ENCODE results near the gene MYOT.
"Not testable (repeated sequence)": the region's sequence is repeated elsewhere in the genome, so short reads cannot be mapped to it uniquely, and the experiment has no call there.

MYOT gene

GRCh38 chr5:137837491-137838394, 29.9 kb upstream of the MYOT start:
- H3K4me3 ChIP-seq (ENCODE audit: low read length), result no peak overlapping the region
- no peak for TF ChIP-seq ZNF274 (IDR thresholded peaks at IDR 0.05; ENCODE audit: low read depth, low read length)

- TF ChIP-seq ZNF274 (IDR thresholded peaks at IDR 0.05; ENCODE audit: low read depth, low read length), result no peak
- no peak overlapping the region for H3K4me3 ChIP-seq (ENCODE audit: low read length)
Measured at GRCh38 chr5:137838976-137839375, 28.7 kb upstream of the MYOT start.

GRCh38 chr5:137842296-137842695, 25.4 kb upstream of the MYOT start:
- no peak for TF ChIP-seq ZNF274 (IDR thresholded peaks at IDR 0.05; ENCODE audit: low read depth, low read length)
- H3K4me3 ChIP-seq (ENCODE audit: low read length), result no peak overlapping the region

- no peak overlapping the region for H3K4me3 ChIP-seq (ENCODE audit: low read length)
- TF ChIP-seq ZNF274 (IDR thresholded peaks at IDR 0.05; ENCODE audit: low read depth, low read length), result no peak
Measured at GRCh38 chr5:137843676-137844299, 23.9 kb upstream of the MYOT start.

GRCh38 chr5:137845472-137845871, 22.2 kb upstream of the MYOT start:
- no peak overlapping the region for H3K4me3 ChIP-seq (ENCODE audit: low read length)
- no peak for TF ChIP-seq ZNF274 (IDR thresholded peaks at IDR 0.05; ENCODE audit: low read depth, low read length)

GRCh38 chr5:137847687-137848086, 20.0 kb upstream of the MYOT start:
- TF ChIP-seq ZNF274 (IDR thresholded peaks at IDR 0.05; ENCODE audit: low read depth, low read length), result no peak
- peak overlapping the region; percentile 40; the same call in 1 of the 2 replicates for H3K4me3 ChIP-seq (ENCODE audit: low read length)

GRCh38 chr5:137853165-137853564, 14.5 kb upstream of the MYOT start:
- H3K4me3 ChIP-seq (ENCODE audit: low read length), result not testable (repeated sequence)

GRCh38 chr5:137856201-137856600, 11.5 kb upstream of the MYOT start:
- no peak for TF ChIP-seq ZNF274 (IDR thresholded peaks at IDR 0.05; ENCODE audit: low read depth, low read length)
- no peak overlapping the region for H3K4me3 ChIP-seq (ENCODE audit: low read length)

GRCh38 chr5:137856916-137857862, 10.5 kb upstream of the MYOT start:
- peak overlapping the region; percentile 57; the same call in 1 of the 2 replicates for H3K4me3 ChIP-seq (ENCODE audit: low read length)
- TF ChIP-seq ZNF274 (IDR thresholded peaks at IDR 0.05; ENCODE audit: low read depth, low read length), result no peak

- no peak overlapping the region; the same call in 1 of the 2 replicates for H3K4me3 ChIP-seq (ENCODE audit: low read length)
Measured at GRCh38 chr5:137858223-137858916, 9.3 kb upstream of the MYOT start.

GRCh38 chr5:137858954-137859353, 8.7 kb upstream of the MYOT start:
- H3K4me3 ChIP-seq (ENCODE audit: low read length), result no peak overlapping the region
- TF ChIP-seq ZNF274 (IDR thresholded peaks at IDR 0.05; ENCODE audit: low read depth, low read length), result no peak

More at GRCh38 chr5:137858223-137858916, 9.3 kb upstream of the MYOT start:
- TF ChIP-seq ZNF274 (IDR thresholded peaks at IDR 0.05; ENCODE audit: low read depth, low read length), result no peak

GRCh38 chr5:137862251-137862650, 5.4 kb upstream of the MYOT start:
- TF ChIP-seq ZNF274 (IDR thresholded peaks at IDR 0.05; ENCODE audit: low read depth, low read length), result no peak
- no peak overlapping the region for H3K4me3 ChIP-seq (ENCODE audit: low read length)

GRCh38 chr5:137863653-137864052, 4.0 kb upstream of the MYOT start:
- H3K4me3 ChIP-seq (ENCODE audit: low read length), result not testable (repeated sequence)
